Middle frontal gyrus (tissue), 1 donor: ENCODE data around the gene LRRC59.
"Not testable (repeated sequence)": the region's sequence is repeated elsewhere in the genome, so short reads cannot be mapped to it uniquely, and the experiment has no call there.

Source experiments
- DNase-seq: peaks from one replicate; pipeline ENCODE4 v3.0.0-alpha.2; 2015; ENCODE audit warnings: low spot score; ENCODE audit errors: extremely low spot score

The LRRC59 gene

DNA sequence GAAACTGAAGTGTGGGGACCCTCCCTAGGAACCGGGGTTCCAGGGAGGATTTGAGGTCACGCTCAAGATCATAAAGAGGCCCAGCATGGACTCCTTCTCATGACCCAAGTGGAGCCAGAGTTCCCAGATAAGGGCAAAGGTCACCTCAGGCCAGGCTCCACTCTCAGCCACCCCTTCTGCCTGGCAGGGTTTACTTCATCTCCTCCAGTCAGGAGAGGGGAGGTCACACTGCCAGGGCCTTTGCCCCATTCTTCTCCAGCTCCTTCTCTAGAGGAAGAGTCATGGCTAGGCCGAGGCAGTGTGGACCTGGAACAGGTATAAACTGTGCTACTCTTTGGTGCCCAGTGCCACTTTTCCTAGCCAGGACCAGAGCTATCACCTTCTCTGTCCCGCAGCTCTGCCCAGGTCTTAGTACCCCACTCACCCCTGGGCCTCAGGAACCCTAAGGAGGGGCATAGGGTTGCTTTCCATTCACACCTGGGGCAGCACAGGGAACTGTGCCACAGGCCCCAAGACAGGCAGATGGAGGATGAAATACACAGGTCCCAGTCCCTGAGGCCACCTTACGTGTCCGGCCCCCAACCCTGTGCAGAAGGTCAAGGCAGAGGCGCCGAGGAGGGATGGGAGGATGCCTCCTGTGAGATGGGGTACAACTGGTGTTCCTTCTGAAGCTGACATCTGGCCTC lies 27.8 kb upstream of the LRRC59 start:
- no peak for DNase-seq

DNA sequence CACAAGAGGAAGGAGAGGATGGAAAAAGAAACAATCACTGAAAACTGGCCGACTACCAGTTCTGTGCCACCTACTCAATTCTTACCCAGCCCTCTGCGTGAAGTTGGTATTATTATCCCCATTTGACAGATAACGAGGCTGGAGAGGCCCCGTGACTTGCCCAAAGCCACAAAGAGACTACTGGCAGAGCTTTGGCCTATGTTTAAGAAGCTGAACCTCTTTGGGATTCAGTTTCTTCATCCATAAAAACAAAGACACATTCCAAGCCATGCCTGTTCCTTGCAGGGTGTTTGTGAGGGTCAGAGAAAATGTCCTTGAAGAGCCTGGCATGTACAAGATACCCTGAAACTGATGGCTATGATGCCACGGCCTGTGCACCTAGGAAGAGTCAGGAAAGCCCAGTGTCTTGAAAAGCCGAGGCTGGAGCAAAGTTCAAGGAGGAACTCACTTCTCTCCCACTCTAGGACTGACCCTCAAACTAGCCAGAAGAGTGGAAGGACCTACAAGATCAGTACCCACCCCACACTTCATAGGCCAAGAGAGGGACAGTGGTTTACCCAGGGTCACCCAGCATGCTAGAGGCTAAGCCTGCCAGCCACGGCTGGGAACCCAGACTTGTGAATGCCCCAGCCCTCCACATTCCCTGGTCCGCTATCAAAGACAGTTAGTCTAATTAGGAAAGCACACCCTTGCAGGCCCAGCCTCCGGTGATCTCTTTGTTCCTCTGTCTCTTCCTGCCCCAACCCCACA lies 27.1 kb upstream of the LRRC59 start:
- no peak for DNase-seq

DNA sequence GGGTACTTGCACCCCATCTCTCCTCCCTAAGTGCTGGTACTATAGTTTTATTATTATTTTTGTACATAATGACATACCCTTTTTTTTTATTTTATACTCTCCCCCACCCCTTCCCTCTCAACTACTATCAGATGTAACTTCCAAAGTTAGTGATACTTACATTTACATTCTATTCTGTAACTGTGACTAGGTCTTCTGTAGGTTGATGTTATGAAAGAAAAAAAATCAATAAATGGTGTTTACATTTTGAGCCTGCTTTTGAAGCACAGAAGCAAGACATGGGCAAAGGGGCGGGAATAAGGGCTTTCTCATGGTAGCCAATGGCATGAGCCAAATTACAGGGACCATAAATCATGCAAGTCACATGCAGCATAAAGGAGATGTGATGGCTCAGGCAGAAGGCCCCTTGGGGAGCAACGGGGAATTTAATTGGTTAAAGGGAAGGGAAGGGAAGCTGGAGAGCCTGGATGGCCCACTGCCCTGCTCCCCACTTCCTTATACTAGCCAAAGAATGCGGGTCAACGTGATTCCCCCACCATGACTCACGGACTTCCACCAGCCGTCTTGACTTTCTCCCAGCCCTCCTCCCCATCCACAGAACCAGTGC lies 26.3 kb upstream of the LRRC59 start:
- no peak for DNase-seq

- no peak for DNase-seq
Measured at GRCh38 chr17:50422738-50423137, 25.4 kb upstream of the LRRC59 start.

- no peak for DNase-seq
Measured at GRCh38 chr17:50421308-50422051, 24.2 kb upstream of the LRRC59 start.

DNA sequence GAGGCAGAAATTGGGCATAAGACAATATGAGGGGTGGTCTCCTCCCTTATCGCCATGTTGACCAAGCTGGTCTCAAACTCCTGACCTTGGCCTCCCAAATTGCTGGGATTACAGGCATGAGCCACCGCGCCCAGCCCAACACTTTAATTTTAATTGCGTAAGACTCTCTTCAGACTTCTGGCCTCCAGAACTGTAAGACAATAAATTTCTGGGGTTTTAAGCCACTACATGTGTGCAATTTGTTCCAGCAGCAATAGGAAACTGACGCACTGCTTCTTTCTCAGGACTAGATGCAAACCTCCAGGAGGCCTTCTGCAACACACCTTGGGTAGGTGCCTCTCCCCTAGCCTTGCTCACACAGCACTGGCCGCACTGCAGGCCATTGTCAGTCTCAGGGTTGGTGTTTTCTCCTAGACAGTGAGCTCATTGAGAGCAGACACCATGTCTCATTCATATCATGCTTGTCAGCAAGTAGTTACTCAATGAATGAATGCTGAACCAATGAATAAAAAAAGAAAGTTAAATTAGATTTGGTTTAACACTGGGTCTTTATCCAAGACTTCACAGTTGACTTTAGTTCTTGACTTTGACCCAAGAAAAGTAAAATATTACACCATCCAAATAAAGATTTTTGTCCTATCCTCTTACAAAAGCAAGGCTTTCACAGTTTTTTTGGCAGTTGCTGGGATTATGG lies 23.2 kb upstream of the LRRC59 start:
- no peak for DNase-seq

GRCh38 chr17:50419577-50419976 lies 22.3 kb upstream of the LRRC59 start:
- DNase-seq: not testable (repeated sequence)

DNA sequence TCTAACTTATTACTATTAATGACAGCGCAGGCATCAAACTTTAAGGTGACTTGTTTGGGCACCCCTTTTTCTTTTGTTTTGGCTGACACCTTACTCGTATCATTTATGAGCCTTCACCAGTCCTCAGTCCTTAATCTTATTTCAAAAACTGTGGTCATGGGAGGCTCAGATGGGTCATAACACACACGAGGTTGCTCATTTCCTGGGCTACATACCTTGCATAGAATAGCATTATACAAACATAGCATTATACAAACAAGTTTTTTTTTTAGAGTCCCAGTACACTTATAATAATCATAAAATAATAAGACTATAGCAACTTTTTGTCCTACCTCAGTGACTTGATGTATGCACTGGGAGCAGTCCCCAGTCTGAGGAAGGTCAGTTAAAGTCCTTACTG lies 17.5 kb upstream of the LRRC59 start:
- DNase-seq: no peak

DNA sequence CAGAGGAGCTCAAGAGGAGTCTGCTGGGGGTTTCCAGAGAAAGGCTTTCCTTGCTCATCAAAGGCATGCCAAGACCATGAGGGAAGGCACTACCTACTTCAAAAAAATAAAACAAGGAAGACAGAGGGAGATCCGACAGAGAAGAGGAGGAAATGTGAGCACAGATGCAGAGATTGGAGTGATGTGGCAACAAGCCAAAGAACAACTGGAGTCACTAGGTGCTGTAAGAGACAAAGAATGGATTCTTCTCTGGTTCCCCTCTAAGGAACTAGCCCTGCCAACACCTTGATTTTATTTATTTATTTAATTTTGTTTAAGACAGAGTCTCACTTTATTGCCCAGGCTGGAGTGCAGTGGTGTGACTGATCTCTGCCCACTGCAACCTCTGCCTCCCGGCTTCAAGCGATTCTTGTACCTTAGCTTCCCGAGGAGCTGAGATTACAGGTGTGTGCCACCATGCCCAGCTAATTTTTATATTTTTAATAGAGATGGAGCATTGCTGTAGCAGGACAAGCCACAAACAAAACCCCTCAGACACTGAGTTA lies 14.9 kb upstream of the LRRC59 start:
- DNase-seq: no peak

- no peak for DNase-seq
Measured at GRCh38 chr17:50407921-50408320, 10.6 kb upstream of the LRRC59 start.

DNA sequence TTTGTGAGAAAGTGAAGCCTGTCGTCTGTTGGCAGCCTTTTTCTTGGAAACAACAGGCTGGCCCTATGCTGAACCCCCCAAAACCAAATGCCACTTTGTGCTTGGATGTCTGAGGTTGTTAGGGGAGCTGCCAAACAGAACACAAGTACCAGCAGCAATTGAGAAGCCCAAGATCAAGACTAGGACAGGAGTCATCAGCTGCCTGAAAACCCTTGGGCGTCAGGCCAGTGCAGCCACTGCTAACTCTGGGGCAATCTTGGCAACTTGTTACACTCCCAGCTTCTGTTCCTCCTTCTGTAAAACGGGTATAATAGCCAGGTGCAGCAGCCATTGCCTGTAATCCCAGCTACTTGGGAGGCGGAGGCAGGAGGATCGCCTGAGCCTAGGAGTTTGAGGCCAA lies 9.3 kb upstream of the LRRC59 start:
- DNase-seq: no peak

DNA sequence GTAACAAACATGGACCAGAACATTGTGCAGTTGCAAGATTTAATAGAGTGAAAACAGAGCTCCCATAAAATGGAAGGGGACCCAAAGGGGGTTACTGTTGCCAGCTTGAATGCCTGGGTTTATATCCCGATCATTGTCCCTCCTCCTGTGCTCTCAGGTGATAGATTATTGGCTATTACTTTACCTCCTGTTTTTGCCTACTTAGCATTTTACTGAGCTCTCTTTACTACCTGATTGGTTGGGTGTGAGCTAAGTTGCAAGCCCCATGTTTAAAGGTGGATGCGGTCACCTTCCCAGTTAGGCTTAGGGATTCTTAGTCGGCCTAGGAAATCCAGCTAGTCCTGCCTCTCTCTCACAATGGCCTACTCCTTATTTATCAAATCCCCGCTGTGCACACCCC lies 8.0 kb upstream of the LRRC59 start:
- DNase-seq: not testable (repeated sequence)

DNA sequence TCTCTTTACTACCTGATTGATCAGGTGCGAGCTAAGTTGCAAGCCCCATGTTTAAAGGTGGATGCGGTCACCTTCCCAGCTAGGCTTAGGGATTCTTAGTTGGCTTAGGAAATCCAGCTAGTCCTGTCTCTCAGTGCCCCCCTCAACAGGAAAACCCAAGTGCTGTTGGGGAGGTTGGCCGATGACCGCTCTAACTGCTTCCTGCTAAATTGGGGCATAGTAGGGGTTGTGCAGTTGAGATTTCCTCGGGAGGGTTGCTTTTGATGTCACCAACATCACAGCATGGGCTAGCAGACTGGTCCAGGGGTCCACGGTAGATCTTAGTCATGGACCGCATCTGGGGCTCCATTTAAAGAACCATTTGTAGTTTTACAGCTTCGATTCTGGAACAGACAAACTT lies 2.3 kb upstream of the LRRC59 start:
- DNase-seq: not testable (repeated sequence)

GRCh38 chr17:50398672-50399071 lies 1.3 kb upstream of the LRRC59 start:
- not testable (repeated sequence) for DNase-seq

DNA sequence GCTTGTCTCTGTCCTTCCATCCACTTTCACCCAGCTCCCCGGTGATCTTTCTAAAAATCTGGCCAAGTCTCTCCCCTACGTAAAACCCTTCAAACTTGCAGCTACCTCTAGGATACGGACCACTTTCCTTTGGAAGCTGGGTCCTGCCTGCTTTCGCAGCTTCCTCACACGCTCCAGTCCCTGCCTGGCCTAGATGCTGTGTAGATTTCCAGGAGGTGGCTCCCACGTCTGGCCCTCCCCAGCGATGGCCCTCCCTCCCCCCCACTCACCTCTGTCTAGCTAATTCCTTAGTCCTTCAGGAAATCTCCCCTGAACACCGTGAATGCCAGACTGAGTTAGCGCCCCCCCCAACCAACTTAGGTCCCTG lies 579 bp upstream of the LRRC59 start:
- DNase-seq: no peak

DNA sequence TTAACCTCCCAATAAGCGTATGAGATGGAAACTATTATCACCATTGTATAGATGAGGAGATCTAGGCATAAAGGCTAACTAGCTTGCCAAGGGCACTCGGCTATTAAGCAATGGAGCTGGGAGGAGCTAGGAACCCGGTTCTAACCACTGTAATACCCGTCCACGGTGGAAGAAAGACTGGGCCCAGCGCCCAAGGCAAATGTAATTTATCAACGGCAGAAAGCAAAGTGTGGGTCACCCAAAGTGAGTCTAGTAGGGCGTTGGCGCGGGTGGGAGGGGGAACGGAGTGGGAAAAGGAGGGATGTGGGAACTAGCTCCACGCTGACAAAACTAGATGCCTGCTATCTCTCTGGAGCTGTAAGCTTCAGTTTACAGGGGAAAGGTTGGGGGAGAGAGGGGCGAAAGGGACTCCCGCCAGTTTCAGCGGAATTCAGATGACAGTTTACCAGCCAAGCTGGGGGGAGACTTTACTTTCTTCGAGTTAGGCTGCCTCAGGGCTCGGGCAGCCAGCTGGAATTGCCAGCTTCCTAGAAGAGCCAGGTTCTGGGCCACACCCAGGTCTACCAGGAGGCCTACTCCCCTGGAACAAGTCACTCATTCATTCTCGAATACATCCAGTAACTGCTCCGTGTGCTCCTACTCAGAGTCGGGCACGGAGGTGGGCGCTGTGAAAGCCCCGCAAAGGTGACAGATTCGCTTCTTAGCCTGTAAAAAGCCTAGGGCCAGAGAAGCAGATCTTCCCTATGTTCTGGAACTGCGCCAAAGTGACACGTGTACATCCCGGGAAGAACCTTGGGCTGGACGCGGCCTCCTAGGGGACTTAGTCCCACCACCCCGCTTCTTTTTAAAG lies 837 bp downstream of the LRRC59 start:
- no peak for DNase-seq

- DNase-seq: no peak
Measured at GRCh38 chr17:50394711-50395110, 2.6 kb downstream of the LRRC59 start.

DNA sequence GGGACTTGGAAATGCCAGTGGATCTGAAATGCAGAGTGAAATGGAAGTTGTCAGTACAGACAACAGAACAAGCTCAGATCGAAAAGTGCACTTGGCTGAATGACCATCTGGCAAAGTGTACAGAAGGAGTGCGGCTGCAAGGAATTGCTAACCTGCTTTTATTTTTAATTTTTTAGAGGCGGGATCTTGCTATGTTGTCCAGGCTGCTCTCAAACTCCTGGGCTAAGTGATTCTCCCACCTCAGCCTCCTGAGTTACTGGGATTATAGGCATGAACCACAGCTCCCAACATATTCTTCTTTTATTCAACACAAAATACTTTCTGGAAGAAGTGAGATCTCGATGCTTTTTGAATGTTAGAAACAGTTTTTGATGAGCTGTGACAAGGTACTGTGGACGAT lies 3.6 kb downstream of the LRRC59 start:
- DNase-seq: no peak

- no peak for DNase-seq
Measured at GRCh38 chr17:50392621-50393020, 4.7 kb downstream of the LRRC59 start.

DNA sequence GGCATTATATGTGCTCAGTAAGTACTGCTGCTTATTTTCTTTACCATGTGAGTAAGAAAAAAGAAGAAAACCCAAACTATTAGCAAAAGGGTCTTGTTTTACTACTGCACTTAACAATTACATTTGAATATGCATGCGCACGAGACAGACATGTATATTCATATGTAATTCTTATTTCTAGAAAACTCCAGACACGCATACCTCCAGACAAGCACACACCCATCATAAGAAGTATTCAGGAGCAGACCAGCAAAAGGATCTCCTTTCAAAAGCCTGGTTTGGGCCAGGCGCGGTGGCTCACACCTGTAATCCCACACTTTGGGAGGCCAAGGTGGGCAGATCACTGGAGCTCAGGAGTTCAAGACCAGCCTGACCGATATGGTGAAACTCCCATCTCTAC lies 7.8 kb downstream of the LRRC59 start:
- no peak for DNase-seq
